Stimulated activated CD8-positive, alpha-beta memory T cell treated with anti-CD3 and anti-CD28 coated beads, Interleukin-2, amount 100 ng/mL, for 48 hours (primary cell): ENCODE measurements around the gene TMEM240.
"Not testable (repeated sequence)": the region's sequence is repeated elsewhere in the genome, so short reads cannot be mapped to it uniquely, and the experiment has no call there.

Experiments
- DNase-seq, 2 donors: peaks; one replicate each; pipeline ENCODE4 v3.0.0-alpha.2; 2020; ENCODE audit warnings: low read depth in 2 of 2

The TMEM240 gene

DNA sequence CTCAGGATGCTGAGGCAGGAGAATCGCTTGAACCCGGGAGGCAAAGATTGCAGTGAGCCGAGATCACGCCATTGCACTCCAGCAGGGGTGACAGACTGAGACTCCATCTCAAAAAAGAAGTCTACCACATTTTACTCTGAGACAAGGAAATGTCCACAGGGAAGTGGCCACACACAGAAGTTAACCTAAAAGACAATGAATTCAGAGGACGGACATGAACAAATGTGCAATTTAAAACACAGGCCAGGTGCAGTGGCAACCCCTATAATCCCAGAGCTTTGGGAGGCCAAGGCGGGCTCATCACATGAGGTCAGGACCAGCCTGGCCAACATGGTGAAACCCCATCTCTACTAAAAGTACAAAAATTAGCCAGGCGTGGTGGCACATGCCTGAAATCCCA, 17.3 kb upstream of the TMEM240 start:
- DNase-seq: not testable (repeated sequence)

DNA sequence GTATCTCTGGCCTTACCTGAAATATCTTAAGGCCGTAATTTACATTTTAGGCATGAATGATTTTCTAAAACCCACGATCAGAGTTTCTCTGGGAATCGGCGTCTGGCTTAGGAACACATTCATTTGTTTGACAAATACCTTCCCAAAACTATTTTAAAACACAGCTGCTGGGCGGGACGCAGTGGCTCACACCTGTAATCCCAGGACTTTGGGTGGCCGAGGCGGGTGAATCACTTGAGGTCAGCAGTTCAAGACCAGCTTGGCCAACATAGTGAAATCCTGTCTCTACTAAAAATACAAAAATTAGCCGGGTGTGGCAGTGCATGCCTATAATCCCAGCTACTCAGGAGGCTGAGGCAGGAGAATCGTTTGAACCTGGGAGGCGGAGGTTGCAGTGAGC, 16.5 kb upstream of the TMEM240 start:
- not testable (repeated sequence) for DNase-seq

DNA sequence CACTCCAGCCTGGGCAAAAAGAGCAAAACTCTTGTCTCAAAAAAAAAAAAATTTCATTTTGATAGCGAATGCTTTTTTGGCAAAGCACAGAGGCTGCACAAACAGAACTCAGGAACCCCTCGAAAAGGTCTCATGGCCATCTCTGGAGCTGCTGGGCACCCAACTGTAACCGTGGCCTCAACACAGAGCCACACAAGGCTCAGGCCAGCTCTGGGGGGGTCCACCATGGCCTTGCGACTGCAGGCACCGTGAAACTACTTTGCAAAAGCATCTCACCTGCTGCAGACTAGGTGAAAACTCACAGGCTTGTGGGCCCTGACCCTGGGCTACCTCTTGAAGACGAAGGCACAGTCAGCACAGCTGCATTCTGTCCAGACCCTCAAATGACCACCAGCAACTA, 16.1 kb upstream of the TMEM240 start:
- DNase-seq: no peak

DNA sequence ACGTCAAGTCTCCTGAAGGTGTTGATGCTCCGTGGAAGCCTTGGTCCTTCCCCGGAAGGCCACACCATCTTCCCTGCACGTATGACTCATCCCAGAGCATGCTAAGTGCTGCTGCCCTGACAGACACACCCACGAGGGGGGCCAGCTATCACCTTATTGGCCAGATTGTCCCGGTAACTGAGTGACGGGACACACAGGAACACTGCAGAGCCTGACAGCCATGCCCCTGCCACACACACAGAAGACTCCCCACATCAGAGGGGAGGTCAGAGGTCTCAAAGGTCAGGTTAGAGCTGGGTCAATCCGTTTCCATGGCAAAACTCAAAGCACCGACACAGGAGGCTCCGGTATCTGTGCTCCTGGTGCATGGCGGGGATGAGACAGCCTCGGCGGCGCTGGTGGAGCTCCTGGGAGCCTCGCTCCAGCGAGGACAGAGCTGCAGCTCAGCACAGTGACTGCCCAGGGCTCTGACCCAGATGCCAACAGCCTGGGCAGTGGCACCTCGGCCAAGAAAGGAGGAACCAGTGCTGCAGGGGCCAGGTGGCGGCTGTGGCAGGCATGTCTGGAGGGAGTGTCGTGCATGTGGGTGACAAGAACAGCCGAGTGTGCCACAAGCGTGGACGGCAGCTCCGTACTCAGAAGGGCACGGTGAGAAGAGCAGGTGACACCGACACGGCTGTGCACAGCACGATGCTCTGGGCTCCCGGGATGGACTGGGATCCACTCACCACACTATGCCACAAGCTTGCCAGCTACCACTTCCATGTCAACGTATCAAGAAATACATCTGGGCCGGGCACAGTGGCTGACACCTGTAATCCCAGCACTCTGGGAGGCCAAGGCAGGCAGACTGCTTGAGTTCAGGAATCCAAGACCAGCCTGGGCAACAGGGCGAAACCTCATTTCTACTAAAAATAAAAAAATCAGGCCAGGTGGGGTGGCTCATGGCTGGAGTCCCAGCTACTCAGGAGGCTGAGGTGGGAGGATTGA, 14.8 kb upstream of the TMEM240 start:
- DNase-seq: no peak

DNA sequence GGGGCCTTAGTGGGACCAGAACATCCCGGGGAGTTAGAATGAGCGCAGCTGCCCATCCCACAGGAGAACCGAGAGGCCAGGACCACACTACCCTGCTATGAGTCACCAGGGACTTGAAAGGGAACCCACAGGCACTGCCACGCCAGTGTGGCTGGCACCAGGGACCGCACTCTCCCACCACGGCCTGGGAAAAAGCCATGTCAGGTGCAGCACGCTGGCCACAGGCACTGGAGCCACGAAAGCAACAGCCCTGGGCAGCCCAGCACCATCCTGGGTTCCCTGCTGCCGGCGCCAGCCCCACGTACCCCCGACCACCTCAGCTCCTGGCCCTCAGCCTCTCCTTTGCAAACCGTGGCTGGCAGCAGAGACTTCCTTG, 14.1 kb upstream of the TMEM240 start:
- DNase-seq: no peak

DNA sequence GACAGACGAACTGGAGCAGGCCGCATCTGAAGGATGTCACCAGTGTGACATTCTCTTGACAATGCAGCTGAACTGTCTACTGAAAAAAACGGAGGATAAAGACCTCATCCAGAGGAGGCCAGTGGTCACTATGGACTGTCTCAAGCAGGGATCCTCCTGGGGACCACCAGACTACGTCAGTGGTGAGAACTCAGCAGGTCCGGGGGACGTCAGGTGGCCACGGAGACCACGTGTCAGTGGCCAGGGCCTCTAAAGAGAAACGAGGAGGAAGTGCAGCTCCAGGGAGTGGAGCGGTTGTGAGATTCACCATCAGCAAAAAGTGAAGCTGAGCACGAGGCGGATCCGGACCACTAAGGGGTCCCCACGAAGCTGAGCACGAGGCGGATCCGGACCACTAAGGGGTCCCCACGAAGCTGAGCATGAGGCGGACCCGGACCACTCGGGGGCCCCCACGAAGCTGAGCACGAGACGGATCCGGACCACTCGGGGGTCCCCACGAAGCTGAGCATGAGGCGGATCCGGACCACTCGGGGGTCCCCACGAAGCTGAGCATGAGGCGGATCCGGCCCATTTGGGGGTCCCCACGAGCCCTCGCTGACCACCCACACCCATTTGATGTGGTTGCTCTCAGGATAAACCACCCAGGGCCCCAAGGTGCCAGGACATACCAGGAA, 13.5 kb upstream of the TMEM240 start:
- no peak for DNase-seq

DNA sequence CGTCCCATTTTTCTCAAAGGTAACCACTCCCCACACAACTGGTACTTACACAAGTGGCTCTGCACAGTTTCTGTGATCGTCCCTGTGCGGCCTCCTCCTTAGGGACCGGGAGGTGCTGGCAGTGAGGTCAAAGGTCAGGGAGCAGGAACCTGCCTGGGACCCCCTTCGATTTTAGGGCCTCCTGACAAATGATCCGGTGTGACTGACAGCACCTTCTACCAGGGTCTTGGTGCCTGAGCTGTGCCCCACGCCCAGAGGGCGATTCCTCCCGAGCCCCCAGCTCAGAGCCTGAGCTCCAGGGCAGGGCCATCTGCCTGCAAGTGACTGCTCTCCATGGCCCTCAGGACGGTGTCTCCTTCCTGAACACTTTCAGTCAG, 11.8 kb upstream of the TMEM240 start:
- no peak for DNase-seq

DNA sequence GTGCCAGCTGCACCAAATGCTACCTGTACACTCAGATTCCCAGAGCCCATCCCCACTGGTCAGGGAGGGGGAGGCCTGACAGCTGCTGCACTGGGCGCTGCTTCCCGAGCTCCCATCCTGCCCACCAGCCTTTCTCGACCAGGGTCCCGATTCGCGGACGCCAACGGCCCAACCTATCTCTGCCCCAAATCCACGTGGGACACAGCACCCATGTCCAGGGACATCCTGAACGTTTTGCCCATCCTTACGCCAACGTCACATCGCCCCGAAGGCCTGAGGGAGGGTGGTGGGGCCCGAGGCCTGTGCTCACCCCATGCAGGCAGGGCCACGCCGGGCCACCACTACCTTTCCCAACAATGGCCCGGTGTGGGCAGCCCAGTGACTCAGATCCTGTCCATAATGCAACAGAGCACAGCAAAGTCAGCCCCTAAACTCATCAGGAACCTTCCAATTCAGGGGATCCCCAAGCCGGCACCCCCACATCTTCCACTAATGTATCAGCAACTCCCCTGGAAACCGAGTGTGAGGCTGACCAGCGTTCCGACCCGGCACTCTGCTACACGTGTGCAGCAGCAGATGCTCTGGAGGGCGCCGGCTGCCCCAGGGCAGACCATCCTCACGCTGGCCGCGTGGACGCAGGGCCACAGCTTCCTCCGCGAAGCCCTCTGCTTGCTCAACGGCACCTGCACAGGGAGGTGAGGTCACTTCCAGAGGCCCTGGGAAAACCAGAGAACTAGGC, 11.3 kb upstream of the TMEM240 start:
- DNase-seq: no peak

DNA sequence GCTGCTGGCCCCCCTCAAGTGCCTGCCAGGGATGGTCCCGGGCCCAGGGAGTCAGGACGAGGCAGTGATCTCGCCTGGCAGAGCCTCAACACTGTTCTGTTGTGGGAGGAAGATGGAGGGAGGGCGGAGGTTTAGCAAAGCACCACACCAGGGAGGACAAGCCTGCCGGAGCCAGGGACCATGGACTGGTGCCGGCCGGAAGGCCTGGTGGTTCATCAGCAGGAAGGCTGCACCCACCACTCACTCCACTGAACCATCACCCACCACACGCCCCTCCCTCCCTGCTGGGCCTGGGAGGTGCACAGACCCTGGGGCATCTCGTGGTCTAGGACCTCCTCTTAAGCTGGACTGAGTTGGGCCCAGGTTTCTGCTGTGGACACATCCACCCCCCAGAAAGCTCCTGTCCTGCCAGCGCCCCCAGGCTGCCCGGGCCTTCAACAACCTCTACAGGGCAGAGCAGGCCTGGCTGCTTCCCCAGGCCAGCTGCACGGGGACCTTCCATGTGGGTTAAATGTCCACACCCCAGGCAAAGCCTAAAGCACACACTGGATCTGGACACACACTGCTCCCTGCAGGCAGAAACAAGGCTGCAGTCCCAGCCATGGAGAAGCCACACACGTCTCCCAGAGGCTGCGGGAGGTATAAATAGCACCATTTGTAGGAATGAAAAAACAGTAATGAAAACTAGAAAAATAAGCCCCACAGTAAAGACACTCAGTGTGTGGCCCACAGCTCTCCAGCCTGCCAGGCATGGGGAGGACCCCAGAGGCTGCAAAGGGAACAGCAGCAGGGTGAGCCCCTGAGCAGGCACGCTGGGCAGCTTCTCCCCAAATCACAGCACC, 10.4 kb upstream of the TMEM240 start:
- DNase-seq: no peak

DNA sequence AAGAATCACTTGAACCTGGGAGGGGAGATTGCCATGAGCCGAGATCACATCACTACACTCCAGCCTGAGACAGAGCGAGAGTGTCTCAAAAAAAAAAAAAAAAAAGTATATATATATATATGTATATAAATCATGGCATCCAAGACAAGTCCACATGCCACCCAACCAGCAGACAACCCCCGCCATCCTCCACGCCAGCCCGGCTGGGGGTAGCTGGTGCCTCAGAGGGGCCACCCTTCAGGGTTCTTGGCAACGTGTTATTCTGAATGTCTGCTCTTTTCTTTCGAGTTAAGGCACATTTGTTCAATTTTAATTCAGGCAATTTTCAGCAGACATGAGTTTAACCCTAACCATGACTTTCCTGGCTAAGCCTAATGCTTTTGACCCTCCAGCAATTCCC, 9.7 kb upstream of the TMEM240 start:
- DNase-seq: no peak

DNA sequence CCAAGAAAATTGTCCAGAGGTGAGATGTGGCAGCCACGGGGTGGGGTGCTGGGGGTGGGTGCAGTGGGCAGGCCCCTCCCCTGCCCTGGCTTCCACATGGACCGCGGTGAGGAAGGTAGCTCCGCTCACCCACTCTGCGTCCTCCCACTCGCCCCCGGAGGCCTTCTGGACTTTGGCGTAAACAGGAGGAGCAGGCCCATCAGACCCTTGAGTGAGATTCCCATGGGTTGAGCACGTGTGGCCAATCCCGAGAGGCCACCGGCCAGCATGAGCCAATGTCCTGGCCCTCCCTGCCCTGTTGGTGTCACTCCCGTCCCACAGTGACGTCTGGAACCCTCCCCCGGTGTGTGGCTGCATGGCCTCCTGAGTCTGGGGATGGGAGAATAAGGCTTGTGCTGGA, 8.2 kb upstream of the TMEM240 start:
- no peak for DNase-seq

DNA sequence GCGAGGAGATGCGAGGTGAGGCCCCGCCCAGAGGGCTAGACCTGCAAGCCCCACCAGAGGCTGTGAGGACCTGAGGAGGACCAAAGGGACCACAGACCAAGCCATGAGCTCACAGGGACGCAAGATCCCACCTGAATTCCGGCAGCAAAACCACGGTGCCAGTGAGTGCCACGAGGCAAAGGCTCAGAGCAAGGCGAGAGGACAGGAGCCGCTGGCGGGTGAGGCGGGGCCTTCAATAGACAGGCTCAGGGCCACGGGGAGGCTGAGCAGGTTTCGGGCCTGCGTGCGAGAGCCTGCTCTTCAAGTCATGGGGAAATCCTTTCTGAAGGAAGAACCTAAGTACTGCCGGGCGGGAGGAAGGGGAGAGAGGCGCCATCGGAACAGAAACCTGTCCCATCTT, 7.1 kb upstream of the TMEM240 start:
- DNase-seq: no peak

DNA sequence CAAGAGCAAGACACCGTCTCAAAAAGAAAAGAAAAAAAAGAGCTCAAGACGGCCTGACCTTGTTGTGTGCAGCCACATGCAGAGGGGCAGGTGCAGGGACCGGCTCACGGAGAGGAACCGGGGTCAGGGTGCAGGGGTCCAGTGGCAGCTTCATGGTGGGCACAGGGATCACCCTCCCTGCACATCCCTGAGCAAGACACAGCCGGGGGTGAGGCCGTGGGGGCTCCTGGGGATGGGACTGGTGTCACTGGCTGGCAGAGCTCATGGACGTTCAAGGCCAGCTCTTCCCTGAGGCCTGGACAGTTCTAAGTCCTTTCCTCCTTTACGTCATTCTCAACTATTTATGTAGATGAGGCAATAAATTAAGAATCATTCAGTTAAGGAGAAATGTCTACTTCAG, 6.6 kb upstream of the TMEM240 start:
- no peak for DNase-seq

DNA sequence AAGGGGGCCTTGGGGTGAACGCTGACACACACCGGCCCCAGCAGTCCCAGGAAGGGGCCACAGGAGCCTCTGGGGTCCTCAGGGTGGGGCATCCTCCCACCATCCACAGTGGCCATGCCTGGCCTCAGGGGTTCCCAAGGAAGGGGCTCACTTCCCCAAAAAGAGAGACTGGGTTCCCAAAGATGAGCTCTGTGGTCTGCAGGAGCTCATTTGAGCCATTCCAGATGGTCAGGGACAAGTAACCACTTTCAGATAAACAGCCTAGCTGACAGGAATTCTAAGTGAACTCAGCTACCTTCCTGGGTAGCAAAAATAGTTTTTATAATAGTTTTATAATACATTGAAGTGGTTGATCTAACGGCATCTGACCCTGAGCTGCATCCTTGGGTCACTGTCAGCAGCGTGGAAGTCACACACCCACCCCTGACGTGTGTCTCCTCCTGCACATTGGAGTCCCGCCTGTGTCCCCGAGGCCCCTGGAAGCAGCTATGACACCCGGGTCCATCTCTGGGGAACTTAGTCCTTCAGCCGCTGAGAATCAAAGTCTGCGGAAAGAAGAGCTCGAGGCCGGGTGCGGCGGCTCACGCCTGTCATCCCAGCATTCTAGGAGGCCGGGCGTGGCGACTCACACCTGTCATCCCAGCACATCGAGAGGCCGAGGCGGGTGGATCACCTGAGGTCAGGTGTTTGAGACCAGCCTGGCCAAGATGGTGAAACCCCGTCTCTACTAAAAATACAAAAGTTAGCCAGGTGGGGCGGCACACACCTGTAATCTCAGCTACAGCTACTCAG, 5.7 kb upstream of the TMEM240 start:
- no peak for DNase-seq

DNA sequence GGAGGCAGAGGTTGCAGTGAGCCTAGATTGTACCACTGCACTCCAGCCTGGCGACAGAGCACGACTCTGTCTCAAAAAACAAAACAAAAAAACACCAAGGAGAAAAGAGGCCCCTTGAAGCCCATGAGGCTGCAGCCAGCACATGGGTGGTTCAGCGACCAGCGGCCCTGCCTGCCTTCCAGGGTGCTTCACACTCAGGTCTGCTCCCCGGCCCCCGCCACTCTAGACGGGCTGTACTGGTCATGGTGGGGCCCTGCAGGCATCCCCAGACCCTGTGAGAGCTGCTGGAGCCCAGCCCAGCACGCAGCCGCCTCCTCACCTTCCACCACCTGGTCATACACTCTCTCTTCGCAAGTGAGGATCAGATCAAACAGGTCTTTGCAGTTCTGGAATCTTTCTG, 4.1 kb upstream of the TMEM240 start:
- DNase-seq: no peak

DNA sequence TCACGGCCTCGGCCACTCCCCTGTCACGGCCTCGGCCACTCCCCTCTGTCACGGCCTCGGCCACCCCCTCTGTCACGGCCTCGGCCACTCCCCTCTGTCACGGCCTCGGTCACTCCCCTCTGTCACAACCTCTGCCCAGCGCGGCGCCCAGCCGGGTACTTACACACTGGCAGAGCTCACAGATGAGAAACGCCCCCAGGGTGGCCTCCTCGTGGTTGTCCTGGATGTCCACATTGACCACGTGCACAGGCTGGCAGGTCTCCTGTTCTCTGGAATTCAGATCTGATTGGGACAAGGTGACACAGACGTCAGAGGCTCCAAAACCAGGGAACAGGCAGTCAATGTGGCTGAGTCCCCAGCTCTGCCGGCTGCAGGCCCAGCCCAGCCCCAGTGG, 3.3 kb upstream of the TMEM240 start:
- no peak for DNase-seq

DNA sequence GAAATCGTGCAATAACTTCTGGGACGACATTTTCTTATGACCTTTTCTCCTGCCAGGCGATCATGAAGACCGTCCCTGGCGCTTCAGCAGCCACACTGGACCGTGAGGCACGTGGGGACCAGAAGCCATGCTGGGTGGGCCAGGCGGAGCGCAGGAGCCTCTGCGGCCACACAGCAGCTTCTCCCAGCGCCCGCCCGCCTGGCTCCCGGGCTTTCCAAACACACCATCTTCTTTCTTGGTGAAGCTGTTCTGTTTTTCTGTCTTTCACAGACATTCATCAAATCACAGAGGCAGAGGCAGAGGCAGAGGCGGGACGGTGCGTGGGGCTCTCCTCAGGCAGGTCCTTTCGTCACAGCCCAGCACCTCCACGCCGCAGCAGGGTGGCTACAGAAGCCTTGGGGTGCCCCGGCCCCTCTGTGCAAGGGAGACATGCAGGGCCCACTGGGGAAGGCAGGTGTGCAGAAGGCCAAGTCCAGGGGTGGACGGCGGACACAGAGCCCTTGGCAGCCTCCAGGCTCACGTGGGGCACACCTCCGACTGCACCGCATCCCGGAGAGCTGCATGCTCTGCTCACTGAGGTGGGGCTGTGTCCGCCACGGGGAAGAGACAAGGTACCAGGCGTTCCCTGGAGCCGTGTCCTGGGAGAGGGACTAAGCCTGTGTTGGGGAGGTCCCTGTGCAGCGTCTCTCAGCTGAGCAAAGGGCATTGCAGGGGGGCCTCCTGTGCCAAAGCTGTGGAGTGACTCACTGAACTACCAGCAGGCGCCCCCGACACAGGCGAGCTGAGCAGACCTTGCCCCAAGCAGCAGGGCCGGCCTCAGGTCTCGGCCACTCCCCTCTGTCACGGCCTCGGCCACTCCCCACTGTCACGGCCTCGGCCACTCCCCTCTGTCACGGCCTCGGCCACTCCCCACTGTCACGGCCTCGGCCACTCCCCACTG, 2.6 kb upstream of the TMEM240 start:
- DNase-seq: no peak

DNA sequence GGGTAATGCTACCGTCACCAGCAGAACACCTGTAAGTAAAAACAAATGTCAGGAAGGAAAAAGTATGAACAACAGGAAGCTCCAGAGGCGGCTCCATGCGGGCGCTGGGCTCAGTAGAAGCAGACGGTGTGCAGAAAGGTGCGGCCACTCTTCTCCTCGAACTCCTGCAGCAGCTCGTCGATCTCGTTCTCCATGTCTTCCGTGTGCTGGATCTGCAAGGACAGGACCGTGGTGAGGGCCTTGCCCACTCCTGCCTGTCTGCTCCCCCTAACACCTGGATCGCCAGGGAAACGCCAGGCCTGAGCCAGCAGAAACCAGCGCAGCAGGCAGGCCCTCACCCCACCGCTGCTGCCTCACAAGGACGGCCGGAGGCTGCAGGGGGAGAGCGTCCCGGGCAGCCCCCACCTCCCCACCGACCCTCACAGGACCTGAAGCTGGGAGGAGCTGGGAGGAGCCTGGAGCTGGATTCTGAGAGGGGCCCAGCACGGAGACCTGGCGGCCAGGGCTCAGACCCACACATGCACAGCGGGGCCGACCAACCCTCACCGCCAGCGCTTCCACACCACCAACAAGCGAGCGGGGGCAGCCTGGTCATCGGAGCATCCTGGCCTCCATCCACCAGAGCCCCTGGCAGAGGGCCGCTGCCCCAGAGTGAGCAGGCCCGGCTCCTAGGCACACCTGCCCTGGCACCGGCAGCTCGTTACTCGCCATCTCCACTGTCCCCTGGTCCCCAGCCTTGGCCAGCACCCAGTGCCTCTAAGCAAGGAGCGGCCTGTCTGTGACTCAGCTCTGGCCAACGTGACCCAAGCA, 1.7 kb upstream of the TMEM240 start:
- DNase-seq: no peak
